Nephron (organoid): ENCODE results near the gene ARHGAP33.

ENCODE experiments used
- H3K27ac Mint-ChIP-seq, 3 experiments: 2 replicates each; pipeline ENCODE4 v1.8.0; 2020; ENCODE audit warnings: mixed read lengths in 3 of 3, mild to moderate bottlenecking in 2 of 3, moderate library complexity in 1 of 3
- H3K27me3 Mint-ChIP-seq: 2 replicates; pipeline ENCODE4 v1.8.0; 2021; ENCODE audit warnings: low read depth, mild to moderate bottlenecking, moderate library complexity, mixed read lengths
- H3K36me3 Mint-ChIP-seq: 2 replicates; pipeline ENCODE4 v1.8.0; 2020; ENCODE audit warnings: low read depth, mixed read lengths
- H3K4me1 Mint-ChIP-seq: 2 replicates; pipeline ENCODE4 v1.8.0; 2020; ENCODE audit warnings: mixed read lengths
- H3K4me3 Mint-ChIP-seq, 3 experiments: 2 replicates each; pipeline ENCODE4 v1.8.0; 2020; ENCODE audit warnings: mild to moderate bottlenecking in 3 of 3, mixed read lengths in 3 of 3, moderate library complexity in 2 of 3
- H3K9me3 Mint-ChIP-seq: 2 replicates; pipeline ENCODE4 v1.8.0; 2020; ENCODE audit warnings: mixed read lengths
- TF ChIP-seq, protein P1 (sequence below), 3 experiments: fragments of 200-600 bp; sonication (generic); IDR thresholded peaks; one replicate each; pipeline ENCODE4 v1.5.0; 2021; ENCODE audit warnings: antibody characterized with exemption in 3 of 3; ENCODE audit not compliant: unreplicated experiment in 3 of 3

The ARHGAP33 gene

DNA sequence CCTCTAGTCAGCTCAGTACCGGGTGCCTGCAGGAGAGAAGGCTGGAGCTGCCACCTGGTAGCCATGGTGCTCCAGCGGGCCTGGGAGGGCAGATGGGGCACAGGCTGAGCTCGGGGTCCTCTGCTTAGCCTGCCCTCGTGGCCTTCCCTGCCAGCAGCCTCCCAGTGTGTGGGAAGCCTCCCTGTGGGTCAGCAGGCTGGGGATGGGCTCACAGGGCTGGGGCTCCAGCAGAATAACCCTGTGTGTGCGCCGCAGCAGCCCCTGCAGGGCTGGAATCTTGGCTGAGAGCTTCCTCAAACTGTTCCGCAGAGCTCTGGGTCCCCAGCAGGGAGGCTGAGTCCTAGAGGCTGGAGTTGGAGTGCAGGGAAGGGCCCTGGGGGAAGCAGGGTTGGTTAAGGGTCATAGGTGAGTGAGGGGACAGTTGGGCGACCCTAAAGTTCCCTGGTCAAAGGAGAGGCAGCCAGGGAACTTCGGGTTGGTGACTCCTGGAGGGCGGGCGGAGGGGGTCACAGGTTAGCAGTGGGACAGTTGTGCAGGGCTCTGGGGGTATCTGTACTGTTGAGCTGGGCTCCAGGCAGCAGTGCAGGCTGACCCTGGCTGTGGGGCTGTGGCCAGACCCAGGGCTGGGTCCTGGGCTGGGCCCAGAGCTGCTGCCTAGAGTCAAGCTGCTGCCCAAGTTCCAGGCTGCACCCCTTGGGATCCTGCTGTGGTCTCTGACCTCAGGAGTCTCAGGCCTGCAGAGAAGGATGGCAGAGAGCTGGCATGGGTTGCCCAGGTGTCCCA, 14.0 kb downstream of the ARHGAP33 start:
- H3K4me3 Mint-ChIP-seq, result no peak overlapping the region
- H3K36me3 Mint-ChIP-seq, result peaks cover 4% of the 10 kb centered on the region
- H3K27ac Mint-ChIP-seq, result no peak overlapping the region

DNA sequence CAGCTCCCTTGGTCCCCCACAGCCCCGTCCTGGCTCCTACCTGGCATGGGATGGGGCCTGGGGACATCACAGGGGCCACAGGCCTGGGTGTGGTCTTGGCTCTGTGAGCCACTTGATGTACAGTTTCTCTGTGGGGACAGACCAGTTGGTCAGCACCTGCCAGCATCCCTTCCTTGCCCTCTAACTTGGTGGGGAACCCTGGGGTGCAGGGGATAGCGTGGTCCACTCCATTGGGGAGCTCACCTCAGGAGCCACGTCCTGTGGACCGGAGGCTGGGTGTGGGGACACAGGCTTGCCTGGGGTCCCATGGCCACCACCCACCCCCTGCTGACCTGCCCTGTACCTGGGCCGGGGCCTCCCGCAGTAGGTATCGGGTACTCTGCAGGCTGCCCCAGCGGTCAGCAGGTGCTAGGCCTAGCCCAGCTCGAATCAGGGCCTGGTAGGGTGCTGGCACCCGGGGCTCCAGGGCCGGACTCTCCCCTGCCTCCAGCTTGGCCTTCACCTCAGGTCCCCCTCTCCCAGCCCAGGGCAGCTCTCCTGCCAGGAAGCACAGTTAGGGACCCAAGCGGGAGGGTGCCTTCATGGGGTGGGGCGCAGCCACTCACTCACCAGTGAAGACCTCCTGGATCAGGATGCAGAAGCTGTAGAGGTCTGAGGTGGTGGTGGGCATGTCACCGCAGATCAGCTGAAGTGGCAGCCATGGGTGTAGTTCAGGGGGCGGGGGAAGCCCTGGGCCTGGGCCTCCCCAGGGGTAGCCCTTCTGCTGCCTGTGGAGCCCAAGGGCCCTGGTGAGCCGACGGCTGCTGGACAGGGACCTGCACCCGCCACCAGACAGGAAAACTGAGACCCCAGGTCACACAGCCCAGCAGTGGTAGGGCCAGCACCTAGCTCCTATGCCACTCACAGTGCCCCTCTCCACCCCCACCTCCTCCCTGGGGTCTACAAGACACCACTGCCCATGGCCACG, 14.9 kb downstream of the ARHGAP33 start:
- H3K36me3 Mint-ChIP-seq, result peaks cover 4% of the 10 kb centered on the region

More for the DNA sequence above, 14.0 kb downstream of the ARHGAP33 start:
- H3K27me3 Mint-ChIP-seq, result peaks cover 3% of the 10 kb centered on the region
- no peaks in the 10 kb centered on the region for H3K9me3 Mint-ChIP-seq
- H3K4me1 Mint-ChIP-seq, result no peaks in the 10 kb centered on the region
- TF ChIP-seq, protein P1, sequence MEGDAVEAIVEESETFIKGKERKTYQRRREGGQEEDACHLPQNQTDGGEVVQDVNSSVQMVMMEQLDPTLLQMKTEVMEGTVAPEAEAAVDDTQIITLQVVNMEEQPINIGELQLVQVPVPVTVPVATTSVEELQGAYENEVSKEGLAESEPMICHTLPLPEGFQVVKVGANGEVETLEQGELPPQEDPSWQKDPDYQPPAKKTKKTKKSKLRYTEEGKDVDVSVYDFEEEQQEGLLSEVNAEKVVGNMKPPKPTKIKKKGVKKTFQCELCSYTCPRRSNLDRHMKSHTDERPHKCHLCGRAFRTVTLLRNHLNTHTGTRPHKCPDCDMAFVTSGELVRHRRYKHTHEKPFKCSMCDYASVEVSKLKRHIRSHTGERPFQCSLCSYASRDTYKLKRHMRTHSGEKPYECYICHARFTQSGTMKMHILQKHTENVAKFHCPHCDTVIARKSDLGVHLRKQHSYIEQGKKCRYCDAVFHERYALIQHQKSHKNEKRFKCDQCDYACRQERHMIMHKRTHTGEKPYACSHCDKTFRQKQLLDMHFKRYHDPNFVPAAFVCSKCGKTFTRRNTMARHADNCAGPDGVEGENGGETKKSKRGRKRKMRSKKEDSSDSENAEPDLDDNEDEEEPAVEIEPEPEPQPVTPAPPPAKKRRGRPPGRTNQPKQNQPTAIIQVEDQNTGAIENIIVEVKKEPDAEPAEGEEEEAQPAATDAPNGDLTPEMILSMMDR (IDR thresholded peaks at IDR 0.05; ENCODE audit: unreplicated experiment in 3 of 3), result no peak

DNA sequence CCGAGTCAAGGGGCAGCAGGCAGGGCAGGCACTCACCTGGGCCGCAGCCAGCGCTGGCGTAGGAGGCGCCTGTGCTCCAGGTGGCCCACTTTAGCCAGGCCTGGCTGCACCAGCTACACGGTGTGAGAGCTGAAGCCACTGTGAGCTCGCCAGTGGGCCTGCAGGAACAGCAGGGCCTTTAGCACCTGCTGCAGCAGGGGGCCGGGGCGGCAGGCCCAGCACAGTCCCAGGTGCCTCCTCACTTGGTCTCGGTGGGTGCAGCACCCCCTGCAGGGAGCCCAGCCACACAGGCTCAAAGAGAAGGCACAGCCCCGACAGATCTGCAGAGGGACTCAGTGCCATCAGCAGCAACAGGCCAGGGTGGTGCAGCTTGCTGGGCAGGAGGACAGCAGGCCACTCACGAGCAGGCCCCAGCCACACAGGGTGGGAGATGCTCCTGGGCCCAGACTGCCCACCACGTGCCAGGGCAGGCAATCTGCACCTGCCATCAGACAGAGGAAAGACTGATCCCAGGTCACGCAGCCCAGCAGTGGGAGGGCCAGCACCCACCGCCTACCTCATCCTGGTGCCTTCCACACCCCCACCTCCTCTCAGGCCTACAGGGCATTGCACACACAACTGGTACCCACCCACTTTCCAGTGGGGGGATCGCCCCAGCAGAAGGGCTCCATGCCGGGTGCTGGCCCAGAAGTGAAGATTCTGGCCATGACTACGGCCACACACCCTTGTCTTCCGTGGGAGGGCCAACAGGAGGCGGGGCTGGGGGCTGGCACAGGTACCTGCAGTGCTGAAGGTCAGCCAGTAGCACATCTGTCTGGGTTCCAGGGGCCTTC, 15.8 kb downstream of the ARHGAP33 start:
- TF ChIP-seq, protein P1 (IDR thresholded peaks at IDR 0.05; ENCODE audit: unreplicated experiment in 3 of 3), result no peak
- Mint-ChIP-seq H3K9me3 (no peaks in the 10 kb centered on the region), H3K4me1 (no peaks in the 10 kb centered on the region), H3K27ac (no peak overlapping the region), H3K4me3 (no peak overlapping the region), H3K27me3 (peaks cover 18% of the 10 kb centered on the region), H3K36me3 (no peaks in the 10 kb centered on the region)

More for the DNA sequence above, 14.9 kb downstream of the ARHGAP33 start:
- Mint-ChIP-seq H3K27me3 (peaks cover 9% of the 10 kb centered on the region), H3K4me3 (no peak overlapping the region), H3K27ac (no peak overlapping the region), H3K9me3 (no peaks in the 10 kb centered on the region), H3K4me1 (no peaks in the 10 kb centered on the region)
- TF ChIP-seq, protein P1 (IDR thresholded peaks at IDR 0.05; ENCODE audit: unreplicated experiment in 3 of 3), result no peak

DNA sequence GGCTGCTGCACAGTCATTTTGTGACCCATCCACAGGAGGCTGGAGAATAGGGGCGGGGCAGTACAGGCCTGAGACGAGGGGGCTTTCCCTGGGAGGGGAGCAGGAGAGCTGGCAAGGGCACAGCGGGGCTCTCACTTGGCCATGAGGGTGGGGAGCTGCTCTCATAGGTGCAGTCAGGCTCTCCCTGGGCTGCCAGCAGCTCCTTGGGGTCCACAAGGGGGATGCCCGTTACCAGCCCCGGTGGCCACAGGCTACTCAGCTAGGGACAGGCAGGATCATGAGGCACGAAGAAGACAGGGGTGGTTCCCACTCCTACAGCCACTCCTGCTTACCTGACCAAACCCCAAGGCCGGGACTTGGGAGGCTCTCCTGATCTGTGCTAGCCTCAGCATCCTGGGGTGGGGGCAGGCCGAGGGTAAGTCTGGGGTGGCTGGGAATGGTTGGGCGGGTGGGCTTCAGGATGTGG, 16.5 kb downstream of the ARHGAP33 start:
- no peak overlapping the region for H3K27ac Mint-ChIP-seq
- H3K4me1 Mint-ChIP-seq, result no peaks in the 10 kb centered on the region
- H3K9me3 Mint-ChIP-seq, result no peaks in the 10 kb centered on the region
- no peak overlapping the region for H3K4me3 Mint-ChIP-seq
- peaks cover 25% of the 10 kb centered on the region for H3K27me3 Mint-ChIP-seq
- no peaks in the 10 kb centered on the region for H3K36me3 Mint-ChIP-seq
- TF ChIP-seq, protein P1 (IDR thresholded peaks at IDR 0.05; ENCODE audit: unreplicated experiment in 3 of 3), result no peak

DNA sequence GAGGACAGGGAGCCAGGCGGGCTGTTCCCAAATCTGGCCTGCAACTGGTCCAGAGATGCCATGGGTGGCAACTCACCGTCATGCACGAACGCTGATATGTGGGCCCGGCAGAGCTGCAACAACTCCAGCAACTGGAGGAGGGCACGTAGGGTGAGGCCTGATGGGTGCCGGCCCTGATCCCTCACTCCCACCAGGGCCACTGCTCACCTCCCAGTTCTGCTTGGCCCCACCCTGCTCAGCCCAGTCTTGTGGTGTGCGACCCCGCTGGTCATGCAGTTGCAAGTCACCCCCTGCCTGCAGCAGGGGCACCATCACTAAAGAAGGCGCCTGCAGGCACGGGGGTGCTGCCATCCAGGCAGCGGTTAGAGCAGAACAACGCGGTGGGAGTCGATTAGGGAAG, 16.9 kb downstream of the ARHGAP33 start:
- Mint-ChIP-seq H3K4me3 (no peak overlapping the region), H3K27me3 (peaks cover 29% of the 10 kb centered on the region), H3K27ac (no peak overlapping the region), H3K9me3 (no peaks in the 10 kb centered on the region), H3K4me1 (no peaks in the 10 kb centered on the region), H3K36me3 (no peaks in the 10 kb centered on the region)
- TF ChIP-seq, protein P1 (IDR thresholded peaks at IDR 0.05; ENCODE audit: unreplicated experiment in 3 of 3), result no peak
